B cell (primary cell): ENCODE data around the gene RABGAP1L. TPM values are rescaled to one million over a fixed set of nuclear protein-coding genes. Genes with fewer than 3 reads are reported as not detected.

Experiments used
- ATAC-seq: fragments of 200-7000 bp; cut with Tn5 transposase; one replicate; pipeline ENCODE4 v1.10.0; 2021; ENCODE audit warnings: low read depth, mild to moderate bottlenecking, moderate number of reproducible peaks, moderate library complexity
- CTCF ChIA-PET: fragments of 350-600 bp; sonication (Branson Sonifier 250); formaldehyde crosslinking; loops from one replicate; lab custom pipeline; 2021; ENCODE audit warnings: antibody characterized with exemption, inconsistent platforms; lab: Charles Lee
- POLR2A ChIA-PET: fragments of 350-600 bp; sonication (Branson Sonifier 250); formaldehyde crosslinking; loops from one replicate; lab custom pipeline; 2021; ENCODE audit warnings: antibody characterized with exemption; lab: Charles Lee
- DNase-seq: peaks from one replicate; pipeline ENCODE4 v3.0.0; 2013
- H2AFZ ChIP-seq: 2 replicates; pipeline ENCODE4 v1.6.1; 2012; ENCODE audit warnings: mild to moderate bottlenecking, low read depth, low read length; ENCODE audit not compliant: insufficient read depth, poor library complexity, severe bottlenecking
- H3K27ac ChIP-seq, 2 donors: 1 replicate in 1 of 2; 2 replicates in 1 of 2; pipeline ENCODE4 v1.5.1; 2012 to 2013; ENCODE audit warnings: low read length in 2 of 2, mild to moderate bottlenecking in 2 of 2, moderate library complexity in 1 of 2
- H3K27me3 ChIP-seq, 4 experiments: fragments of 200-600 bp in 1 of 4; sonication (generic) in 1 of 4; replicated peaks in 1 of 4; 1 replicate in 2 of 4; 2 replicates in 2 of 4; pipeline versions ENCODE4 v1.6.1 to v1.7.0; 2013 to 2016; ENCODE audit warnings: low read length in 3 of 4, mild to moderate bottlenecking in 2 of 4, mixed read lengths in 1 of 4, moderate library complexity in 1 of 4; ENCODE audit not compliant: insufficient read depth in 4 of 4, control insufficient read depth in 3 of 4; ENCODE audit errors: control extremely low read depth in 1 of 4
- H3K36me3 ChIP-seq, 2 experiments: replicated peaks in 1 of 2; 1 replicate in 1 of 2; 2 replicates in 1 of 2; pipeline versions ENCODE4 v1.6.1 to v1.7.1; 2013; ENCODE audit warnings: low read length in 1 of 2; ENCODE audit not compliant: insufficient read depth in 2 of 2, control insufficient read depth in 1 of 2; ENCODE audit errors: control extremely low read depth in 1 of 2, extremely low read depth in 1 of 2
- H3K4me1 ChIP-seq, 2 donors: fragments of 200-600 bp in 1 of 2; sonication (generic) in 1 of 2; 1 replicate in 1 of 2; 2 replicates in 1 of 2; pipeline versions ENCODE4 v1.5.1 to v1.6.1; 2013 to 2017; ENCODE audit warnings: low read length in 2 of 2; ENCODE audit not compliant: control insufficient read depth in 2 of 2, insufficient read depth in 2 of 2
- H3K4me2 ChIP-seq: replicated peaks from 2 replicates; pipeline ENCODE3; 2012; ENCODE audit warnings: mild to moderate bottlenecking, low read depth, low read length; ENCODE audit not compliant: poor library complexity, severe bottlenecking
- H3K4me3 ChIP-seq, 5 experiments: fragments of 200-600 bp in 1 of 5; sonication (generic) in 1 of 5; 1 replicate in 3 of 5; 2 replicates in 2 of 5; pipeline versions ENCODE4 v1.5.1 to v1.7.0; 2011 to 2016; ENCODE audit warnings: low read length in 4 of 5, mild to moderate bottlenecking in 4 of 5, low read depth in 2 of 5, control low read depth in 1 of 5, moderate library complexity in 1 of 5; ENCODE audit not compliant: insufficient read depth in 1 of 5; ENCODE audit errors: control extremely low read depth in 1 of 5, extremely low read depth in 1 of 5
- H3K79me2 ChIP-seq: fragments of 200-600 bp; sonication (generic); one replicate; pipeline ENCODE4 v1.6.0; 2016; ENCODE audit warnings: low read length; ENCODE audit not compliant: control insufficient read depth, insufficient read depth
- H3K9ac ChIP-seq: fragments of 200-600 bp; sonication (generic); 2 replicates; pipeline ENCODE4 v1.6.1; 2017; ENCODE audit warnings: mild to moderate bottlenecking, low read length, moderate library complexity
- H3K9me3 ChIP-seq, 3 donors: one replicate each; pipeline versions ENCODE4 v1.6.1 to v1.7.1; 2013; ENCODE audit warnings: low read length in 2 of 3; ENCODE audit not compliant: control insufficient read depth in 2 of 3, insufficient read depth in 1 of 3; ENCODE audit errors: control extremely low read depth in 1 of 3
- H4K20me1 ChIP-seq: 2 replicates; pipeline ENCODE4 v1.6.0; 2012; ENCODE audit warnings: mild to moderate bottlenecking, low read length; ENCODE audit not compliant: insufficient read depth, control insufficient read depth, poor library complexity, severe bottlenecking
- H3K27ac Mint-ChIP-seq: one replicate; pipeline ENCODE4 v1.8.0; 2021; ENCODE audit warnings: mixed read lengths
- H3K27me3 Mint-ChIP-seq: one replicate; pipeline ENCODE4 v1.8.0; 2021; ENCODE audit warnings: mixed read lengths
- H3K4me1 Mint-ChIP-seq: one replicate; pipeline ENCODE4 v1.8.0; 2021; ENCODE audit warnings: mixed read lengths
- H3K4me3 Mint-ChIP-seq: one replicate; pipeline ENCODE4 v1.8.0; 2021; ENCODE audit warnings: mixed read lengths
- H3K9me3 Mint-ChIP-seq: one replicate; pipeline ENCODE4 v1.8.0; 2022; ENCODE audit warnings: mixed read lengths; ENCODE audit not compliant: insufficient read depth
- CTCF ChIP-seq: fragments of 200-600 bp; IDR thresholded peaks from one replicate; pipeline ENCODE4 v1.8.0; 2022; ENCODE audit warnings: antibody characterized with exemption, mild to moderate bottlenecking
- EZH2 ChIP-seq: IDR thresholded peaks from 2 replicates; pipeline ENCODE4 v1.6.1; 2012; ENCODE audit warnings: borderline replicate concordance, low read depth, mild to moderate bottlenecking, moderate library complexity, low read length; ENCODE audit not compliant: insufficient read depth, poor library complexity, severe bottlenecking
- WGBS: methylation state at CpG from one replicate; pipeline ENCODE4 v1.1.5; 2013; ENCODE audit warnings: missing lambda C conversion rate; ENCODE audit not compliant: insufficient coverage; 5-methylcytosine and 5-hydroxymethylcytosine counted together
- intact Hi-C: fragments of 100-400 bp; cut with micrococcal nuclease; formaldehyde crosslinking; loops from one replicate; pipeline ENCODE4 v1.10.0; 2022
- polyA plus RNA-seq: library from polyadenylated mRNA; depleted of rRNA; stranded (reverse); fragments of >200 nt; gene quantifications from 2 replicates; pipeline ENCODE4 v1.2.3, GENCODE V29; 2012
- total RNA-seq, 2 donors: library from RNA; stranded (reverse); fragments of 120-200 nt in 1 of 2; gene quantifications; 1 replicate in 1 of 2; 2 replicates in 1 of 2; pipeline versions ENCODE4 v1.2.3 to v1.2.4, GENCODE V29; 2013 to 2022

Gene RABGAP1L
- total and polyA plus RNA-seq, 2 donors (not counting 1 experiment from before 2014, with no cell fraction given) = 34.9 to 159 TPM

GRCh38 chr1:174686213-174686612, 526.9 kb downstream of the RABGAP1L start:
- Histone ChIP-seq H3K4me2 (no peak overlapping the region), H3K36me3 (peaks cover 0 to 10% of the 10 kb centered on the region in 2 experiments), H3K27me3 (no peaks in the 10 kb centered on the region), H3K4me3 (no peak overlapping the region), H3K27ac (no peak overlapping the region), H4K20me1 (no peaks in the 10 kb centered on the region), H3K9me3 (no peaks in the 10 kb centered on the region), H3K79me2 (no peaks in the 10 kb centered on the region), H3K9ac (no peak overlapping the region), H2AFZ (no peak overlapping the region), H3K4me1 (no peaks in the 10 kb centered on the region)
- H3K27me3 Mint-ChIP-seq = no peaks in the 10 kb centered on the region
- POLR2A ChIA-PET = interaction anchor here (0.6 kb wide), 1 partner anchor 1944 kb away, joined by 6 read pairs; no protein-coding TSS in a partner anchor
- H3K9me3 Mint-ChIP-seq = no peaks in the 10 kb centered on the region
- ATAC-seq (no peak), DNase-seq (no peak)
- no peak overlapping the region for H3K4me3 Mint-ChIP-seq
- CTCF ChIA-PET = interaction anchor here (0.7 kb wide), 1 partner anchor 1236 kb away, joined by 3 read pairs; no protein-coding TSS in a partner anchor
- no peak overlapping the region for H3K27ac Mint-ChIP-seq
- peaks cover 5% of the 10 kb centered on the region for H3K4me1 Mint-ChIP-seq
- TF ChIP-seq CTCF (no peak), EZH2 (no peak)
- intact Hi-C loops = no loop called here

GRCh38 chr1:174689524-174689923, 530.2 kb downstream of the RABGAP1L start:
- intact Hi-C loops = no loop called here
- Mint-ChIP-seq H3K27me3 (no peaks in the 10 kb centered on the region), H3K9me3 (no peaks in the 10 kb centered on the region), H3K4me3 (no peak overlapping the region), H3K27ac (no peak overlapping the region), H3K4me1 (no peaks in the 10 kb centered on the region)
- Histone ChIP-seq H3K4me1 (no peaks in the 10 kb centered on the region), H3K9me3 (no peaks in the 10 kb centered on the region), H3K79me2 (no peaks in the 10 kb centered on the region), H3K9ac (no peak overlapping the region), H3K36me3 (peaks cover 0 to 4% of the 10 kb centered on the region in 2 experiments), H3K27me3 (no peaks in the 10 kb centered on the region), H2AFZ (no peak overlapping the region), H3K4me2 (no peak overlapping the region), H3K27ac (no peak overlapping the region), H4K20me1 (no peaks in the 10 kb centered on the region), H3K4me3 (no peak overlapping the region)
- DNase-seq = no peak
- TF ChIP-seq EZH2 (no peak), CTCF (no peak)
- no peak for ATAC-seq
- WGBS = no CpG with 5 or more reads among the region's 1 CpG
- ChIA-PET POLR2A (no interaction called here), CTCF (no interaction called here)
